Adipocyte (in vitro differentiated cells): Measurements from ENCODE around the gene OVCA2.
A peak's percentile ranks its signal among the peaks of the same experiment; 100 is the strongest.
"Not testable (repeated sequence)": the region's sequence is repeated elsewhere in the genome, so short reads cannot be mapped to it uniquely, and the experiment has no call there.

Experiments used
- DNase-seq: peaks from one replicate; pipeline ENCODE4 v3.0.0-alpha.2; 2015; ENCODE audit warnings: low read depth
- H3K27me3 ChIP-seq: replicated peaks from 2 replicates; pipeline ENCODE4 v1.7.0; 2013; ENCODE audit warnings: mild to moderate bottlenecking, low read length, moderate library complexity; ENCODE audit not compliant: control insufficient read depth, insufficient read depth
- H3K36me3 ChIP-seq: 2 replicates; pipeline ENCODE4 v1.7.0; 2013; ENCODE audit warnings: low read length, mild to moderate bottlenecking, moderate library complexity; ENCODE audit not compliant: control insufficient read depth, insufficient read depth, severe bottlenecking
- H3K4me1 ChIP-seq: 2 replicates; pipeline ENCODE4 v1.7.0; 2013; ENCODE audit warnings: mild to moderate bottlenecking, low read length, moderate library complexity; ENCODE audit not compliant: control insufficient read depth, insufficient read depth
- H3K4me3 ChIP-seq: 2 replicates; pipeline ENCODE4 v1.7.0; 2013; ENCODE audit warnings: mild to moderate bottlenecking, low read length, moderate library complexity
- H3K9ac ChIP-seq: 2 replicates; pipeline ENCODE4 v1.7.0; 2013; ENCODE audit warnings: mild to moderate bottlenecking, low read length, moderate library complexity
- H3K9me3 ChIP-seq: 2 replicates; pipeline ENCODE4 v1.7.0; 2013; ENCODE audit warnings: mild to moderate bottlenecking, low read length, moderate library complexity; ENCODE audit not compliant: control insufficient read depth

The OVCA2 gene

GRCh38 chr17:2002767-2003329 lies 39.0 kb upstream of the OVCA2 start:
- Histone ChIP-seq H3K27me3 (no peaks in the 10 kb centered on the region), H3K36me3 (no peaks in the 10 kb centered on the region), H3K4me3 (no peak overlapping the region), H3K9ac (no peak overlapping the region), H3K4me1 (peaks cover 21% of the 10 kb centered on the region), H3K9me3 (no peaks in the 10 kb centered on the region)
- DNase-seq, result no peak

- H3K27me3 ChIP-seq, result no peaks in the 10 kb centered on the region
- no peak overlapping the region for H3K4me3 ChIP-seq
- H3K4me1 ChIP-seq, result peaks cover 21% of the 10 kb centered on the region
- no peaks in the 10 kb centered on the region for H3K9me3 ChIP-seq
- no peak overlapping the region for H3K9ac ChIP-seq
- no peak for DNase-seq
- H3K36me3 ChIP-seq, result no peaks in the 10 kb centered on the region
These were observed 38.3 kb upstream of the OVCA2 start for GRCh38 chr17:2003525-2003924.

DNA sequence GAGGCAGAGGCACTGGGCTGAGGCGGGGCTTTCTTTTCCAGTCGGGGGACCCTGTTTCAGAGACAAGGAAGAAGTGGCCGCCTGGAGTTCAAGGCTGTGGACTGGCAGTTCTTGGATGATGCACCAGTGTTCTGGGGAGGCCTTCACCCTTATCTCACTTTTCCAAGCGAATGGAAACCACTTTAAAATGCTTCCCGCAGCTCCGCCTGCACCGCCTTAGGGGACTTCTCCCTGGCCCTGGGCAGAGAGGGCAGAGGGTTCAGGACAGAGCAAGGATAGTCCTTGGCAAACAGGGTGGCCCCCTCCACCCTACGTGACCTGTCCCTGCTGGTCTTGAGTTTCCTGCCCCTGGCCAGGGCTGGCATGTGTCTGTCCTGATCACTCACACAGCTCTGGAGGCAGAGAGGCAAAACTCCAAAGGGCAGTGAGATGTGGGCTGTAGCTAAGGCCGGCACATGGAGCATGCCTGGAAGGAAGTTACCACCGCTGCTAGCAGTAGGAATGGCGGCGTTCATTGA lies 37.3 kb upstream of the OVCA2 start:
- no peak for DNase-seq

GRCh38 chr17:2008332-2009126 lies 33.3 kb upstream of the OVCA2 start:
- no peaks in the 10 kb centered on the region for H3K36me3 ChIP-seq
- H3K27me3 ChIP-seq, result no peaks in the 10 kb centered on the region
- no peak for DNase-seq
- H3K9me3 ChIP-seq, result no peaks in the 10 kb centered on the region
- H3K9ac ChIP-seq, result no peak overlapping the region
- H3K4me3 ChIP-seq, result no peak overlapping the region
- peaks cover 34% of the 10 kb centered on the region for H3K4me1 ChIP-seq

More for the DNA sequence above, 37.3 kb upstream of the OVCA2 start:
- Histone ChIP-seq H3K9me3 (no peaks in the 10 kb centered on the region), H3K4me1 (peaks cover 13% of the 10 kb centered on the region), H3K9ac (no peak overlapping the region), H3K36me3 (no peaks in the 10 kb centered on the region), H3K4me3 (no peak overlapping the region), H3K27me3 (no peaks in the 10 kb centered on the region)

DNA sequence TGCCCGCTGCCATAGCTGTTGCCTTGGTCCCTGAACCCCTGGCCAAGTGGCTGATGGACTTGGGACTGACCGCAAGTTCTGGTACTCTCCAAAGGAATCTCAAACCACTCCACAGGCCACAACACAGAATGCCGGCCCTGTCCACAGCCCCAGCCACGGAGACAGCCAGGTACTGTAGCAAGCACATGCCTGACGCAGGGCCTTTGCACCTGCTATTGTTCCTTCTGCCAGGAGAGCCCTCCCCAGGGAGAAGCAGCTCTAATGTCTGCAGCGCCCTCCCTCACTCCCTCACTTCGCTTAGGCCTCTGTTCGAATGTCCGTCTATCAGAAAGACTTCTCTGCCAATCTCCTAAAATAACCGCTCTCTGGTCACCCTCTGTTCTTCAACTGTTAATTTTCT lies 32.1 kb upstream of the OVCA2 start:
- no peaks in the 10 kb centered on the region for H3K36me3 ChIP-seq
- H3K4me3 ChIP-seq, result no peak overlapping the region
- H3K27me3 ChIP-seq, result no peaks in the 10 kb centered on the region
- no peaks in the 10 kb centered on the region for H3K9me3 ChIP-seq
- no peak for DNase-seq
- peaks cover 45% of the 10 kb centered on the region for H3K4me1 ChIP-seq
- H3K9ac ChIP-seq, result no peak overlapping the region

DNA sequence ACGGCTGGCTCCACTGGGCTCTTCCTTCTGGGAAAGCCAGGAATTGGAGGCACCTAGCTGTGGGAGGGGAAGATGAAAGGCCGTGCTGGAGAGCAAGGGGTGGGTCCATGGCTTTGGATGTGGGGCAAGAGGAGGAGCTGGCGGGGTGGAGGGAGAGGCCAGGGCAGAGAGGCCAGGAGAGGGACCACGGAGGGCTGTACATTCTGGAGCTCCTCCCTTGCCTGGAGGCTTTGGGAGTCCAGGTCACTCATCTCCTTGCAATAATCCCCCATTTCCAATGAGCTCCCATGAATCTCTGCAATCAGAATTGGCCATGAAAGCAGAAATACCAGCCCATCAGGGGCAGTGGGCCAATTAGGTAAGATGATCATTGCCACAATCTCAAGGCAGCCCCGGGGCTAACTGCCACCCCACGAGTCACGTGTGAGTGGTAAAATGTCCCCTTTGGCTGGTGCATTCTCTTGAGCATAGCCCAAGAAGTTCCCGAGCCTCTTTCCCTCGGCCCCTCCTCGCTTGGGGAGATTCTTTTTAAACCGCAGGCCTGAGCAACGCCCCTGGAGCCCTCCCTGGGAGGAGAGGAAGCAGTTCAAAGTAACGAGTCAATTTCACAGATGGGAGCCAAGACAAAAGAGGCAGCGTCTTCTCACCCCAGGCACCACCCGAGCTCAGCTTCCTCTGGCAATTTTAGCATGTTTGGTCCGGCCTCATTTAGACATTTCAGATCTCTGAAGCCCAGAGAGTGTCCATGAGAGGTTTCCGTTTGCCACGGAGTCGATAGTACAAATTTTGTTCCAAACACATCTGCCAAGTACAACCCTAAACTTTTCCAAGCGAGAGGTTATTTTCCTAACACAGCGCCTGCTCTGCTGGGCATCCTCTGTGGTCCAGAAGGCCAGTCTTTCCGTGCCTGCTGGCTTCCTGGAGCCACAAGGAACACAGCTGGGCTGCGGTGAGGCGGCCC lies 30.1 kb upstream of the OVCA2 start:
- peak; percentile 73 for DNase-seq
- Histone ChIP-seq H3K4me1 (peaks cover 53% of the 10 kb centered on the region), H3K27me3 (peaks cover 3% of the 10 kb centered on the region), H3K9ac (peak overlapping the region; percentile 84), H3K4me3 (peak overlapping the region; percentile 62), H3K9me3 (no peaks in the 10 kb centered on the region), H3K36me3 (no peaks in the 10 kb centered on the region)

DNA sequence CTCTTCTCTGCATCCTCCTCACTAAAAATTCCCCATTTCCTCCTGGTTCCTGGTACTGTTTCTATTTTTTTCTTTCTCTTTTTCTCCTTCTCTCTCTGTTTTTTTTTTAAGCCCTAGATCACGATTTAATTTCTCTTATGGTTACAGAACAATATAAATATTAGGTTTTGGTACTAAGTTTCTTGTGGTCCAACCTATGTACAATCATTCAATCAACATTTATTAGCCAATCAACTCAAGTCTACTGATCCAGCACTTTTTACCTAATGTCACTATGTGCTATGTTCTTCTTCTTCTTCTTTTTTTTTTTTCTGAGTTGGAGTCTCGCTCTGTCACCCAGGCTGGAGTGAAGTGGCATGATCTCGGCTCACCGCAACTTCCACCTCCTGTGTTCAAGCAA lies 29.3 kb upstream of the OVCA2 start:
- peaks cover 7% of the 10 kb centered on the region for H3K27me3 ChIP-seq
- H3K9ac ChIP-seq, result peak overlapping the region; percentile 84
- no peak for DNase-seq
- no peaks in the 10 kb centered on the region for H3K9me3 ChIP-seq
- no peaks in the 10 kb centered on the region for H3K36me3 ChIP-seq
- peak overlapping the region; percentile 62 for H3K4me3 ChIP-seq
- peaks cover 55% of the 10 kb centered on the region for H3K4me1 ChIP-seq

DNA sequence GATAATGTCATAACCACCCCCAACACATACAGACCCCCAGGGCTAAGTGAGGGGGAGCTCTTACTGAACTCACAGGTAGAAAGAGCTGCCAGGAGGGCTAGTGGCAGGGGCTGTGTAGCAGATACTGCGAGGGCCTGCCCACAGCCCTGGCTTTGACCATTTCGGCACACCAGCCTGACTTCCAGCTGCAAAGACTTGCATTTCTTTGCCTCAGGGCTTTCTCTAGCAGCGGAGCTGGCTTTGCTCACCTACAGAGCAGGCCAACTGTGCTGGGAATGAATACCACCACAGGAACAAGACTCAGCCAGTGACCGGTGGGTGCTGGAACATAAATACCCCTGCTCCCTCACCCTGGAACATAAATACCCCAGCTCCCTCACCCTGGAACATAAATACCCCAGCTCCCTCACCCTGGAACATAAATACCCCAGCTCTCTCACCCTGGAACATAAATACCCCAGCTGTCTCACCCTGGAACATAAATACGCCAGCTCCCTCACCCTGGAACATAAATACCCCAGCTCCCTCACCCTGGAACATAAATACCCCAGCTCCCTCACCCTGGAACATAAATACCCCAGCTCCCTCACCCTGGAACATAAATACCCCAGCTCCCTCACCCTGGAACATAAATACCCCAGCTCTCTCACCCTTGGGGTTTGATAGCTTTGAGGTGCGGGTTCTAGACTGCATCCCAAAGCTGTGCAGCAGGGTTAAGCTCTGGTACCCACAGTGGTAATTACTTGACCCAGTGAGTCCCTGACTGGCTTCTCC lies 28.4 kb upstream of the OVCA2 start:
- H3K27me3 ChIP-seq, result peaks cover 15% of the 10 kb centered on the region
- not testable (repeated sequence) for H3K9me3 ChIP-seq, H3K36me3 ChIP-seq, H3K4me3 ChIP-seq
- H3K4me1 ChIP-seq, result peaks cover 63% of the 10 kb centered on the region
- peak; percentile 28 for DNase-seq
- H3K9ac ChIP-seq, result peak overlapping the region; percentile 36

DNA sequence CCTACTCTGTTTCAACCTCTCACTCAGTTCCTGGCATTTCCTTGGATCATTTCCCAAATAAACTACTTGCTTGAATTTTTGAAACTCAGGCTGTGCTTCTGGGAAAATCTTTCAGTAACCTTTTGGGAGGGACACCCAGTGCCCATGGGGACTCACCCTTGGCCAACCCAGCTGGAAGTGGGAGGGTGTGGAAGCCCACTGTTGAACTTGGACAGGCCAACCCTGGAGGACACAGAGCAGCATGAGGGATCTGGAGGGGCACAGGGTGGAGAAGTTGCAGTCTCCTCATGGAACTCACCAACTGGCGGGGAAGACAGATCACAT lies 27.9 kb upstream of the OVCA2 start:
- no peaks in the 10 kb centered on the region for H3K9me3 ChIP-seq
- H3K27me3 ChIP-seq, result peaks cover 20% of the 10 kb centered on the region
- peak; percentile 24 for DNase-seq
- H3K4me3 ChIP-seq, result peak overlapping the region; percentile 35
- peaks cover 69% of the 10 kb centered on the region for H3K4me1 ChIP-seq
- no peaks in the 10 kb centered on the region for H3K36me3 ChIP-seq
- peak overlapping the region; percentile 65 for H3K9ac ChIP-seq

DNA sequence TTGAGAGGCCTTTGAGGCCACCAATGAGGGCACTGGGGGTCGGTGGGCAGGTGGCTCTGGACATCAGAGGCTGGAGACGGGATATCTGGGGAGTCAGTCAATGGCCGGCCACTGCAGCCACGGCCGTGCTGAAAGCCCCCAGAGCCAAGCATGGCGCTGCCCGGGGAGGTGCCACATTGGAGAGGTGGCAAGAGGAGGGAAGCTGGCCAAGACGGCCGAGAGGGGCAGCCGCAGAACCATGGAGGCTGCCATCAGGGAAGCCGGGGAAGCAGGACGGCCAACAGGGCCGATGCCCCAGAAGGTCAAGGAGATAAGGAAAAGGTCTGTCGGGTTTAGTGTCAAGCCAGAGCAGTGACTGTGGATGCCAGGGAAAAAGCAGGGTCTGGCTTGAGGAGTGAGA lies 26.5 kb upstream of the OVCA2 start:
- peaks cover 69% of the 10 kb centered on the region for H3K4me1 ChIP-seq
- peaks cover 34% of the 10 kb centered on the region for H3K27me3 ChIP-seq
- H3K36me3 ChIP-seq, result no peaks in the 10 kb centered on the region

More for the DNA sequence above, 26.5 kb upstream of the OVCA2 start:
- Histone ChIP-seq H3K9ac (peak overlapping the region; percentile 3), H3K9me3 (no peaks in the 10 kb centered on the region), H3K4me3 (no peak overlapping the region)
- DNase-seq, result no peak
